ENCODE data around the gene SRP68. TPM values are rescaled to one million over a fixed set of nuclear protein-coding genes. Genes with fewer than 3 reads are reported as not detected.

The SRP68 gene
- total RNA-seq, 1 donor from 2014 or later = 76.1 TPM

- H3K27me3 Mint-ChIP-seq = peaks cover 36% of the 10 kb centered on the region
- no peaks in the 10 kb centered on the region for H3K9me3 Mint-ChIP-seq
- no peak overlapping the region for H3K27ac Mint-ChIP-seq
- intact Hi-C loops (cut with micrococcal nuclease) = no loop called here
- DNase-seq = no peak
- peaks cover 3% of the 10 kb centered on the region for H3K36me3 Mint-ChIP-seq (ENCODE audit: low read depth)
- TF ChIP-seq CTCF (IDR thresholded peaks at IDR 0.05) = no peak
- ChIA-PET CTCF (no interaction called here), POLR2A (no interaction called here)
- H3K4me1 Mint-ChIP-seq = peaks cover 51% of the 10 kb centered on the region
- ATAC-seq (ENCODE audit: low read depth) = no peak
- peak overlapping the region; percentile 79 for H3K4me3 Mint-ChIP-seq
These were observed 3.9 kb upstream of the SRP68 start for GRCh38 chr17:76076146-76076764.

DNA sequence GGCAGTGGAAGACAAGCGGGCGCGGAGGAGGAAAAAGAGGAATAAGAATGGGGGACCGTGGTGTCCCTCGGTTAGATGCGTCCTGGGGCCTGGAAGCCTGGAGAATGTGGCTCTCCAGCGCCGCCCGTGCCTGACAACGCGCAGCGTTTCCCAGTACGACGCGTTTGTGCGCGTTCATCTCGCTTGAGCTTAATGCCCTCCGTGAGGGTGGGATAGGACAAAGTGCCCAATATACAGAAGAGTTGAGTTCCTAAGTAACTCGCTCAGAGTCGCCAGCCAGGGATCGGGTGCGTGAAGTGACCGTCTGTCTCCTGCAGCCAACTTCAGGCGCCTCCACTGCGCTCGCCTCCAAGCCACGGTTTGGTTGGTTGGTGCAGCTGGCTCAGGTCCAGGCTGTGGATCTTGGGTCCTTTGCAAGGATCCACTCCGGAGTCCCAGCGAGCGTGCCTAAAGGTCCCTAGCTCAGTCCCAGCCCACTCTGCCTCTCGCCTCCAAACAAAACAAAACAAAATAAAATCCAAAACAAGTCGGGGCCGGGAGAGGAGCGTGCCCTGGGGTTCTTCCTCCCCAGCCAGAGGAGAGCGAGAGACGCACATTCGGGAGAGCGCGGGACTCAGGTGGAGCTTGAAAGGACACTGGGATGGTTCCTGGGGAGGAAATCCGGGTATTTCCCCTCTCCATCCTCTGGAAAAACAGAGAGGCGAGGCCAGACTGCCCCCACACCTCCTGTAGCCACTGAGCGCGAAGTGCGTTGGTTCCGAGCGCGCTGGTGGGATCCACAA is 3.2 kb upstream of the SRP68 start:
- ATAC-seq (ENCODE audit: low read depth) = no peak
- Mint-ChIP-seq H3K36me3 (ENCODE audit: low read depth) (peaks cover 3% of the 10 kb centered on the region), H3K4me1 (peaks cover 55% of the 10 kb centered on the region), H3K4me3 (peak overlapping the region; percentile 78), H3K27ac (peak overlapping the region; percentile 60), H3K27me3 (peaks cover 36% of the 10 kb centered on the region), H3K9me3 (no peaks in the 10 kb centered on the region)
- POLR2A ChIA-PET = no interaction called here
- CTCF ChIA-PET = no interaction called here
- TF ChIP-seq CTCF (IDR thresholded peaks at IDR 0.05) = no peak
- intact Hi-C loops (cut with micrococcal nuclease) = no loop called here
- DNase-seq = no peak

DNA sequence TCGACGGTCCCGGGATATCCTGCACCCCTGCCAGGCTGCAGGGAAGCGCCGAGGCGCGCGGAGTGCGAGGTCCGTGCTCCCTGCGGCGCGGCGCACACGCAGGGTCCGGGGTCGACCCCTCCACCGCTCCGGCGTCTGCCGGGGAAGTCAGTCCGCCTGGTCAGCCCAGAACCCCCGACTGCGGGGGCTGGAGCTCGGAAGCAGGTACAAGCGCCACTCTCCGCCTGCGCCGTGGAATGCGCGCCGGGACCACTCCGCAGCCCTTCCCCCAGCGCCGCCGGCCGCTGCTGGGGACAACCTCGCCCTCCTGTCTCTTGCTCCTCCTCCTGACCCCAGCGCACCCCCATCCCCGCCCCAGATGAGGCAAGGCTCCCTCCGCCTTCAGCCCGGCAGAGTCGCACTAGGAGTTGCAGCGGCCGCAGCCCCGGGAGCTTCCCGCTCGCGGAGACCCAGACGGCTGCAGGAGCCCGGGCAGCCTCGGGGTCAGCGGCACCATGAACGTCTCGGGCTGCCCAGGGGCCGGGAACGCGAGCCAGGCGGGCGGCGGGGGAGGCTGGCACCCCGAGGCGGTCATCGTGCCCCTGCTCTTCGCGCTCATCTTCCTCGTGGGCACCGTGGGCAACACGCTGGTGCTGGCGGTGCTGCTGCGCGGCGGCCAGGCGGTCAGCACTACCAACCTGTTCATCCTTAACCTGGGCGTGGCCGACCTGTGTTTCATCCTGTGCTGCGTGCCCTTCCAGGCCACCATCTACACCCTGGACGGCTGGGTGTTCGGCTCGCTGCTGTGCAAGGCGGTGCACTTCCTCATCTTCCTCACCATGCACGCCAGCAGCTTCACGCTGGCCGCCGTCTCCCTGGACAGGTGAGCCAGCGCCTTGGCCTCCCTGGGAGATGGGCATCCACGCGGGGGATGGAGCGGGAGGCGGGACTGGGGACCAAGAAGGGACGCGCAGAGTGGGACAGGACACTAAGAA is 2.4 kb upstream of the SRP68 start, which contains the start of gene GALR2:
Gene GALR2, plus strand, starts transcription at position 392 of the 974 bp plus-strand sequence. Its CDS starts 103 bp downstream, at position 495.
- TF ChIP-seq CTCF (IDR thresholded peaks at IDR 0.05) = no peak
- Mint-ChIP-seq H3K27me3 (peaks cover 36% of the 10 kb centered on the region), H3K4me1 (peaks cover 54% of the 10 kb centered on the region), H3K9me3 (no peaks in the 10 kb centered on the region), H3K36me3 (ENCODE audit: low read depth) (peaks cover 8% of the 10 kb centered on the region), H3K4me3 (peak within 1 kb of the TSS; percentile 78), H3K27ac (peak within 1 kb of the TSS; percentile 60)
- ATAC-seq (ENCODE audit: low read depth) (no peak), DNase-seq (no peak)
- intact Hi-C loops (cut with micrococcal nuclease) = loop anchor here (5.0 kb wide), 1 partner anchor 308 kb away; the partner anchor contains the start of gene SPHK1
- ChIA-PET CTCF (no interaction called here), POLR2A (no interaction called here)

DNA sequence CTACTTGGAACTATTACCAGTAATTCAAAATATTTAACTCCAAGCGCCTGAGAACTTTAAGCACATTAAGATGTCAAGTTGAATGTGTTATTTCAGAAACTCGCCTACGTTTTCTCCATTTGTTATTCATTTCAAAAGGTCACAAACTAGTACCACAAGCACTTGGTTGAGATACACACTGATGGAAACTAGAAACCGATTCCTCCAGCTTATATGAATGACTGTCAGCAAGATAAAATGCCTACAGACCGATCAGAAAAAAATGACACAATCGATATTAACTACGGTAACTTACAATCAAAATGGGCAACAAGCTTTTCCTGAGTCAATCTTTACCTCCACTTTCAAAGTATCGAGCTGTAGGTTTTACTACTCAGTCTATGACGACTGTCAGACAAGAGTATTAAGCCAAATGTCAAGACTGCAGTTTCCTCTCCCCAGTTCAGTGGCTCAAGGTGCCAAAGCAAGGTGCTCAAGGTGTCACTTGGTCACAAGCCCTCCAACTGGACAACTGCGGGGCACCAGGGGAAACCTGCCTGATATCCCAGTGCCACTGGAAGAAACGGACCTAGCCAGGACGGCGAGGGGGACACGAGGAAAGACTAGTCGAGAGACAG is 678 bp downstream of the SRP68 start:
- DNase-seq (no peak), ATAC-seq (ENCODE audit: low read depth) (no peak)
- ChIA-PET POLR2A (interaction anchor here (0.5 to 2.0 kb wide), 10 partner anchors 32 to 457 kb away, joined by 3 to 9 read pairs (median 4); partner anchors contain the start of genes EXOC7, PRPSAP1 and UBALD2), CTCF (interaction anchor here (0.6 to 1.4 kb wide), 2 partner anchors 208 to 302 kb away, joined by 3 read pairs; no protein-coding TSS in a partner anchor)
- no peak for TF ChIP-seq CTCF (IDR thresholded peaks at IDR 0.05)
- H3K27me3 Mint-ChIP-seq = peaks cover 20% of the 10 kb centered on the region
- peak overlapping the region; percentile 90 for H3K27ac Mint-ChIP-seq
- peak overlapping the region; percentile 94 for H3K4me3 Mint-ChIP-seq
- peaks cover 38% of the 10 kb centered on the region for H3K4me1 Mint-ChIP-seq
- no peaks in the 10 kb centered on the region for H3K9me3 Mint-ChIP-seq
- peaks cover 28% of the 10 kb centered on the region for H3K36me3 Mint-ChIP-seq (ENCODE audit: low read depth)
- intact Hi-C loops (cut with micrococcal nuclease) = loop anchor here (1.0 to 5.0 kb wide), 3 partner anchors 32 to 311 kb away; partner anchors contain the start of genes EXOC7, MRPL38 and SPHK1

Data from activated B cell treated with CpG ODN at 0.5 μM for 24 hours (primary cell).